Muscle layer of colon (tissue), 2 donors: Measurements from ENCODE around the gene AOX1.
"Not testable (repeated sequence)": the region's sequence is repeated elsewhere in the genome, so short reads cannot be mapped to it uniquely, and the experiment has no call there.

Experiments used
- H3K27ac ChIP-seq: one replicate; pipeline ENCODE4 v1.7.0; 2013; ENCODE audit warnings: low read depth, mild to moderate bottlenecking, low read length, moderate library complexity
- H3K27me3 ChIP-seq, 2 donors: one replicate each; pipeline ENCODE4 v1.7.0; 2013; ENCODE audit warnings: low read length in 2 of 2, mild to moderate bottlenecking in 2 of 2; ENCODE audit not compliant: insufficient read depth in 2 of 2, control insufficient read depth in 1 of 2
- H3K36me3 ChIP-seq: one replicate; pipeline ENCODE4 v1.7.0; 2013; ENCODE audit warnings: mild to moderate bottlenecking, low read length; ENCODE audit not compliant: insufficient read depth
- H3K4me1 ChIP-seq: one replicate; pipeline ENCODE4 v1.7.0; 2013; ENCODE audit warnings: mild to moderate bottlenecking, low read length; ENCODE audit not compliant: insufficient read depth
- H3K4me3 ChIP-seq, 2 donors: one replicate each; pipeline ENCODE4 v1.7.0; 2013; ENCODE audit warnings: low read length in 2 of 2, low read depth in 1 of 2, mild to moderate bottlenecking in 1 of 2, moderate library complexity in 1 of 2
- H3K9ac ChIP-seq: one replicate; pipeline ENCODE4 v1.7.0; 2013; ENCODE audit warnings: low read length
- H3K9me3 ChIP-seq: one replicate; pipeline ENCODE4 v1.7.0; 2013; ENCODE audit warnings: mild to moderate bottlenecking, low read length
- donor health status: abdominal sarcoma.
- donor health status: Adenocarcinoma of cecum.

Gene AOX1

GRCh38 chr2:200670751-200671150 is 84.9 kb downstream of the AOX1 start:
- no peaks in the 10 kb centered on the region for H3K27me3 ChIP-seq
- no peaks in the 10 kb centered on the region for H3K36me3 ChIP-seq
- H3K9me3 ChIP-seq, result no peaks in the 10 kb centered on the region
- H3K4me3 ChIP-seq, result no peak overlapping the region
- H3K27ac ChIP-seq, result no peak overlapping the region
- no peak overlapping the region for H3K9ac ChIP-seq
- no peaks in the 10 kb centered on the region for H3K4me1 ChIP-seq

DNA sequence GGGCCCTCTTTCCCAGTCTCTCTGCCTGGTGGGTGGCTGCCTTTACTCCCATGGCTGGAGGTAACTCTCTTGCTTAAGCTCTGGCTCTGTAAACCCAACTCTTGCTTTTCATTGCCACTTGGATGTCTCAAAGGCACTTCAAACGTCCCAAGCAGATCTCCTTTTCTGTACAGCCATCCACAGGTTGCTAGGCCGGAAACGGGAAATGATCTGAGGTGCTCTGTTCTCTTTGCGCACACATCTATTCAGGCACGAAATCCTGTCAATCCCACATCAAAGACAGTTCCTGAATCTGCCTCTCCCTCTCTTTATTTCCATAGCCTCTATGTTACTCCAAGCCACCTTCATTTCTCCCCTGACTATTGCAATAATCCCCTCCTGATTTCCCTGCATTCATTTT is 87.4 kb downstream of the AOX1 start:
- Histone ChIP-seq H3K4me1 (no peaks in the 10 kb centered on the region), H3K27me3 (no peaks in the 10 kb centered on the region), H3K9me3 (no peaks in the 10 kb centered on the region), H3K4me3 (no peak overlapping the region), H3K36me3 (no peaks in the 10 kb centered on the region), H3K27ac (no peak overlapping the region), H3K9ac (no peak overlapping the region)

DNA sequence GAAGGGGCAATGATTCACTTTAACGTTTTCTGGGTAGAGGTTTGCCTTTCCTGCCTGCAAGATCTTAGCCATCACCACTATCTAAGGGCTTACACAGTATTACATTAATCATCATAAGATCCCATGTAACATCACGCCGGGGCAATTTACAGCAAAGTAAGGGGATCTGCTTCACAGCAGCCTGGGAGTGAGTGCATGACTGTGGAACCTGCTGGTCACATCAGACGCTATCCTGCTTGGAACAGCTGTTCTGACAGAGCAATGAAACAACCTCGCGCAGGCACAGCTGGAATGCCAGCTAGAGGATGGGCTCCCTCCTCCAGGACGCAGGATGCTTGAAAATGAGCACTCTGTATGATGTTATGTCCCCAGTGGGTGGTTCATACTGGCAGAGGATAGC is 89.0 kb downstream of the AOX1 start:
- no peaks in the 10 kb centered on the region for H3K9me3 ChIP-seq
- H3K27me3 ChIP-seq, result no peaks in the 10 kb centered on the region
- no peak overlapping the region for H3K9ac ChIP-seq
- H3K4me3 ChIP-seq, result no peak overlapping the region
- H3K36me3 ChIP-seq, result no peaks in the 10 kb centered on the region
- no peak overlapping the region for H3K27ac ChIP-seq
- H3K4me1 ChIP-seq, result no peaks in the 10 kb centered on the region

DNA sequence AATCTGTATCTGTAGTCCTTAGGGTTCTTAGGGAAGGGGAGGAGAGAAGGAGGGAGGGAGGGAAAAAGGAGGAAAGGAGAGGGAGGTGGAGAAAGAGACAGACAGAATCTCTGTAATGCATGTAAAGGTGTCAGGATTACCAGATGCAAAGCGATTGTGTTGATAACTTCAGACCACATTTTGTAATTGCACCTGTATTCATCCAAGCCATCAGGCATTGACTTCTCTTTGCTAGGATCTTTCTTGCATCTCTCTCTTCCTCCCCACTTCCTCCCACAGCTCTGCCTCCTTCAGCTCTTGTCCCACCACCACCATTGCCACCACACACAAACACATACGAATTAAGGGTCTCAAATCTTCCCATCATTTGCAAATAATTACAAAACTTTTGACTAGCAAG is 91.4 kb downstream of the AOX1 start:
- no peak overlapping the region for H3K9ac ChIP-seq
- H3K27ac ChIP-seq, result no peak overlapping the region
- H3K36me3 ChIP-seq, result no peaks in the 10 kb centered on the region
- H3K4me1 ChIP-seq, result no peaks in the 10 kb centered on the region
- no peak overlapping the region for H3K4me3 ChIP-seq
- no peaks in the 10 kb centered on the region for H3K9me3 ChIP-seq
- H3K27me3 ChIP-seq, result no peaks in the 10 kb centered on the region

DNA sequence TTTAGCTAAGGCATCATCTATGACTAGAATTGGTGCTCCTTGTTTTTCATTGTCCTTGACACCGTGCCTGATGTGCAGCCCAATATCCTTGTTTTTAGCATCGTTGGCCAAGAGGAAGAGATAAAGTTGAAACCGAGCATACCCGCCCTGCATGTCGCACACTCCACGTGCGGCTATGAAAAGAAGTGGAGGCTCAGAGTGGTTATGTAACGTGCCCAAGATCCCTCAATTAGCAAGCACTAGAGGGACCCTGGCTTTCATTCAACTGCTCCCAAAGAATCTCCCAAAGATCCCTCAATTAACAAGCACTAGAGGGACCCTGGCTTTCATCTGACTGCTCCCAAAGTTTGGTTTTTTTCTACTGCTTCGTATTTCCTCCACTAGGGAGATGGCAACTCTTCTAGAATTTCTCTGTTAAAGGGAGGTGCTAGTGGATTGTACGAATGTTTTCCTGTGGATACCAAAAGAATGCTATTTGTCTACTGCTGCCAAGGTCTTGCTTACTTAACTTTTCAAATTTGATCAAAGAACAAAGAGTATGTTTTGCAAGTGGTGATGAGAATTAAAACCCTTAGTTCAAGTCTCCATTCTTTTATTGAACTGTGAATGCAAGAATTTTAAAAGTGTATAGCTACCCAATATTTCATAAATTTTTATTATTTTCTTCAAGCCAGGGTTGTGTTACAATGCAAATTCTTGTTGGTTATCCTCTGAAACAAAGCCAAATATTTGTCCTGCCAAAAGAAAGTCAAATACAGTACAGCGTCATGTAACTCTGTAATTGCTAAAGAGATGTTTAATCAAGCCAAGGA is 92.1 kb downstream of the AOX1 start:
- no peak overlapping the region for H3K9ac ChIP-seq
- H3K27me3 ChIP-seq, result no peaks in the 10 kb centered on the region
- H3K9me3 ChIP-seq, result no peaks in the 10 kb centered on the region
- H3K36me3 ChIP-seq, result no peaks in the 10 kb centered on the region
- H3K4me3 ChIP-seq, result no peak overlapping the region
- H3K27ac ChIP-seq, result no peak overlapping the region
- H3K4me1 ChIP-seq, result no peaks in the 10 kb centered on the region

DNA sequence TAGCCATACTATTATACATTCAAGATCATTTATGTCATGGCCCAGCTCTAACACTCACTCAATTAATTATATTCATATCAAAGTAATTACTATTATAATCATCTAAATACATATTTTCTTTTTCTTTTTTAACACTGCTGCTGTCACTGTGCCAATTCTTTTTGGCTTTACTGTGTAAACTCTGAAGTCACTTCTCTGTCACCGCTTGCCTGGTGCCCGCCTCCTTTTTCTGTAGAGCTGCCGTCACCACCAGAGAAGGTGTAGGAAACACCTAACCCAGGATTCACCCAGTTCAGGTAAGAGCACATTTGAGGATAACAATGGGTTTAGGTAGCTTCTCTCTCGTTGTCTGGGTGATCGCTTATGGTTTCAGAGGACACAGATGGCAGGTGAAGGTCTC is 93.3 kb downstream of the AOX1 start:
- Histone ChIP-seq H3K36me3 (no peaks in the 10 kb centered on the region), H3K4me3 (no peak overlapping the region), H3K4me1 (no peaks in the 10 kb centered on the region), H3K9ac (no peak overlapping the region), H3K9me3 (no peaks in the 10 kb centered on the region), H3K27ac (no peak overlapping the region), H3K27me3 (no peaks in the 10 kb centered on the region)

DNA sequence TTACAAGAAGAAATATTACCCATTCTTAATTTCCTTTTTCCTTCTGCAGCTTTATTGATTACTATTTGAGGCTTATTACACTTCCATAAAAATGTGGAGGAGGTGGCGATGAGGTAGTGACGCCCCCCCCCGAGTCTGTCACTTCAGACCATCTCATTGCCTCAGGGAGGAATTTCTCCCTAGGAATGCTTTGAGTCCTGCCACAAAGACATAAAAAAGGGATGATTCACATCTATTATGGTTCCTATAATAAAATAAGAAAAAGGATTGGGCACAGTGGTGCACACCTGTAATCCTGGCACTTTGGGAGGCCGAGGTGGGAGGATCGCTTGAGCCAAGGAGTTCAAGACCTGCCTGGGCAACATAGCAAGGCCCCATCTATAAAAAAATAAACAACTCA is 93.7 kb downstream of the AOX1 start:
- Histone ChIP-seq H3K4me1 (no peaks in the 10 kb centered on the region), H3K27me3 (no peaks in the 10 kb centered on the region), H3K9ac (no peak overlapping the region), H3K4me3 (no peak overlapping the region), H3K27ac (no peak overlapping the region), H3K9me3 (no peaks in the 10 kb centered on the region), H3K36me3 (no peaks in the 10 kb centered on the region)

DNA sequence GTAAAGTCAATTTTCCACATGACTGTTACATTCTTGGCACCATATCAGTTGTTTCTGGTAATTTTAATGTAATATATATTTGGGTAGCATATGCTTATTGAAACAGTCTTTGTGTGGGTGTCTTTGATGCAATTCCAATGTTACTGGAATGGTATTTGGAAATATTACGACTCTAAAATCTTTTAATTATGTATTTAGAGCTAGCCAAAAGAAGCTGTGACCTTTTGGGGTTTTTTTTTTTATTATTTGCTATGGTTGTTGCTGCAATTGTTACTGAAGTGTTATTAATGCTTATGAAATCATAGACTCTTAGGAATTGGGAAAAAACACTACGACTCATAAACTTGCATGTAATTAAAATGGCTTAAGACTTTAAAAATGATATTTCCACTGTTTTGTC is 95.9 kb downstream of the AOX1 start:
- H3K9me3 ChIP-seq, result no peaks in the 10 kb centered on the region
- no peaks in the 10 kb centered on the region for H3K36me3 ChIP-seq
- no peak overlapping the region for H3K27ac ChIP-seq
- H3K9ac ChIP-seq, result no peak overlapping the region
- H3K27me3 ChIP-seq, result no peaks in the 10 kb centered on the region
- no peaks in the 10 kb centered on the region for H3K4me1 ChIP-seq
- no peak overlapping the region for H3K4me3 ChIP-seq

GRCh38 chr2:200682407-200682806 is 96.6 kb downstream of the AOX1 start:
- not testable (repeated sequence) for H3K36me3 ChIP-seq, H3K9me3 ChIP-seq, H3K27ac ChIP-seq, H3K27me3 ChIP-seq, H3K9ac ChIP-seq, H3K4me3 ChIP-seq, H3K4me1 ChIP-seq

GRCh38 chr2:200687922-200688920 is 102.4 kb downstream of the AOX1 start:
- H3K36me3 ChIP-seq, result no peaks in the 10 kb centered on the region
- H3K4me3 ChIP-seq, result no peak overlapping the region
- H3K9ac ChIP-seq, result no peak overlapping the region
- no peaks in the 10 kb centered on the region for H3K4me1 ChIP-seq
- H3K27me3 ChIP-seq, result no peaks in the 10 kb centered on the region
- H3K9me3 ChIP-seq, result no peaks in the 10 kb centered on the region
- H3K27ac ChIP-seq, result no peak overlapping the region

DNA sequence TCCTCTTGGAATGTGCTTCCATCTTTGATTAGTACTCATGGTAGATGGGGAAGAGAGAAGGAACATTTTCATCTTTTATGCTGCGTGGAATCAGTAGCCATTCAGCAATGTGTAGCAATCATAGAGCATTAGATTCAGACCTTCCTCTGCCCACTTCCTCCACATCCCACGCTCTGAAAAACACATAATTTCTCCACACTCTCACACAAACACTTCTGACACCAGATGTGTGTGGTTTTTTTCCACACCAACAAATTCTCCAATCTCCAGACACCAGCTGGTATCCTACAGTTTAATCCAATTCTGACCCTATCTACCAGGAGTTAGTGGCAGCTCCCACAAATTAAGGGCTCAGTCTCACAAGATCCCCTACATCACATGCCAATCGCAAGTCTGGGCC is 103.3 kb downstream of the AOX1 start:
- Histone ChIP-seq H3K27ac (no peak overlapping the region), H3K36me3 (no peaks in the 10 kb centered on the region), H3K9ac (no peak overlapping the region), H3K27me3 (no peaks in the 10 kb centered on the region), H3K4me3 (no peak overlapping the region), H3K4me1 (no peaks in the 10 kb centered on the region), H3K9me3 (no peaks in the 10 kb centered on the region)
